Erythroblast (primary cell): Measurements from ENCODE around the gene EPB41.

ENCODE experiments used
- GATA1 ChIP-seq: IDR thresholded peaks from 2 replicates; pipeline ENCODE4 v1.6.1; 2011; ENCODE audit warnings: low read depth, mild to moderate bottlenecking, control low read depth, low read length, moderate library complexity
- POLR2A ChIP-seq: IDR thresholded peaks from 2 replicates; pipeline ENCODE4 v1.6.1; 2011; ENCODE audit warnings: mild to moderate bottlenecking, low read length

DNA sequence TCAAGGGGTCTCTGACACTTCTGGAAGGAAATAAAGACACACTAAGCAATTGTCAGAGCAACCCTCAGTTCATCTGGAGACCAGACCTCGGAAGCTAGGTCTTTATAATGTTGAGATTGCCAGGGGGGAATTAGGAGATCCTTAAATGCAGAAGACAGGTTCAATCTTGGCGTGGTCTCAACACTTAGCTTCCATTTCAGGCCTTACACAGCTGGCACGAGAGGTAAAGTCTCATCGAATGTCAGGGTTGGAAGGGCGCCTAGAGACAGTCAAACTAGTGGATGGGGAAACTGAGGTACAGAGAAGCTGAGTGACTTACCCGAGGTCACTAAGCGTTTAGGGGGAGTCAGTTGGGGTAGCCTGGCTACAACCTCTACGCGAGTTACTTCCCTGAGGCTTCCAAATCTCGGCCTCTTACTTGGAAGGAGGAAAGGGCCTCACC lies 562 bp upstream of the EPB41 start:
- no peak for TF ChIP-seq POLR2A
- no peak for TF ChIP-seq GATA1
